ENCODE results near the gene TUBA8.
"Not testable (repeated sequence)": the region's sequence is repeated elsewhere in the genome, so short reads cannot be mapped to it uniquely, and the experiment has no call there.

TUBA8 gene

DNA sequence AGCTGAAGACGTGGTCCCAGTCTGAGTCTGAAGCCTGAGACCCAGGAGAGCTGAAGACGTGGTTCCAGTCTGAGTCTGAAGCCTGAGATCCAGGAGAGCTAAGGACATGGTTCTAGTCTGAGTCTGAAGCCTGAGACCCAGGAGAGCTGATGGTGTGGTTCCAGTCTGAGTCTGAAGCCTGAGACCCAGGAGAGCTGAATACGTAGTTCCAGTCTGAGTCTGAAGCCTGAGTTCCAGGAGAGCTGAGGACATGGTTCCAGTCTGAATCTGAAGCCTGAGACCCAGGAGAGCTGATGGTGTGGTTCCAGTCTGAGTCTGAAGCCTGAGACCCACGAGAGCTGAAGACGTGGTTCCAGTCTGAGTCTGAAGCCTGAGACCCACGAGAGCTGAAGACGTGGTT is 4.6 kb upstream of the TUBA8 start:
- DNase-seq (ENCODE audit: low read depth, low spot score) = not testable (repeated sequence)

DNA sequence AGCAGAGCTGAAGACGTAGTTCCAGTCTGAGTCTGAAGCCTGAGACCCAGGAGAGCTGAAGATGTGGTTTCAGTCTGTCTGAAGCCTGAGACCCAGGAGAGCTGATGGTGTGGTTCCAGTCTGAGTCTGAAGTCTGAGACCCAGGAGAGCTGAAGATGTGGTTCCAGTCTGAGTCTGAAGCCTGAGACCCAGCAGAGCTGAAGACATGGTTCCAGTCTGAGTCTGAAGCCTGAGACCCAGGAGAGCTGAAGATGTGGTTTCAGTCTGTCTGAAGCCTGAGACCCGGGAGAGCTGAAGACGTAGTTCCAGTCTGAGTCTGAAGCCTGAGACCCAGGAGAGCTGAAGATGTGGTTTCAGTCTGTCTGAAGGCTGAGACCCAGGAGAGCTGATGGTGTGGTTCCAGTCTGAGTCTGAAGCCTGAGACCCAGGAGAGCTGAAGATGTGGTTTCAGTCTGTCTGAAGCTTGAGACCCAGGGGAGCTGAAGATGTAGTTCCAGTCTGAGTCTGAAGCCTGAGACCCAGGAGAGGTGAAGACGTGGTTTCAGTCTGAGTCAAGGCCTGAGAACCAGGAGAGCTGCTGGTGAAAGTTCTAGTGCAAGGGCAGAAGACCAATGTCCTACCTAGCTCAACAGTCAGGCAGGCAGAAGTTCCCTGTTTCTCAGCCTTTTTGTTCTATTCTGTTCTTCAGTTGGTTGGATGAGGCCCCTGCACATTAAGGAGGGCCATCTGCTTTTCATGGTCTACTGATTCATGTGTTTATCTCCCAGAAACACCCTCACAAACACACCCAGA is 3.9 kb upstream of the TUBA8 start:
- DNase-seq (ENCODE audit: low read depth, low spot score) = not testable (repeated sequence)

DNA sequence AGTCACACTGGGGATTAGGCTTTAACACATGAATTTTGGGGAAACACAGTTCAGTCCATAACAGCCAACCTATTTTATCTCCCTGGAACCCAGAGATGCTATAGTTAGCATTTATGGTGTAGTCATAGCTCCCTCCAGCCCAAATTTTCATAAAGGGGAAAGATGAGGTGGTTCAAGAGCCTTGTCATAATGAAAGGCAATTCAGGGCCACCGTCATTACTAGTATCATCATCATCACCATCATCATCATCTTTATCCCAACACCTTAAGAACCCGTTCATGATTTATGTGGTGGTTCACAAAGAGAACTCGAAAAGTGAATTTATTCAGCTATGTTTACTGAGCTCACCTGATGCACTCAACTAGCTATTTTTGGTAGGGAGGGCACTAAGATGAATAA is 2.4 kb upstream of the TUBA8 start:
- no peak for DNase-seq (ENCODE audit: low read depth, low spot score)

DNA sequence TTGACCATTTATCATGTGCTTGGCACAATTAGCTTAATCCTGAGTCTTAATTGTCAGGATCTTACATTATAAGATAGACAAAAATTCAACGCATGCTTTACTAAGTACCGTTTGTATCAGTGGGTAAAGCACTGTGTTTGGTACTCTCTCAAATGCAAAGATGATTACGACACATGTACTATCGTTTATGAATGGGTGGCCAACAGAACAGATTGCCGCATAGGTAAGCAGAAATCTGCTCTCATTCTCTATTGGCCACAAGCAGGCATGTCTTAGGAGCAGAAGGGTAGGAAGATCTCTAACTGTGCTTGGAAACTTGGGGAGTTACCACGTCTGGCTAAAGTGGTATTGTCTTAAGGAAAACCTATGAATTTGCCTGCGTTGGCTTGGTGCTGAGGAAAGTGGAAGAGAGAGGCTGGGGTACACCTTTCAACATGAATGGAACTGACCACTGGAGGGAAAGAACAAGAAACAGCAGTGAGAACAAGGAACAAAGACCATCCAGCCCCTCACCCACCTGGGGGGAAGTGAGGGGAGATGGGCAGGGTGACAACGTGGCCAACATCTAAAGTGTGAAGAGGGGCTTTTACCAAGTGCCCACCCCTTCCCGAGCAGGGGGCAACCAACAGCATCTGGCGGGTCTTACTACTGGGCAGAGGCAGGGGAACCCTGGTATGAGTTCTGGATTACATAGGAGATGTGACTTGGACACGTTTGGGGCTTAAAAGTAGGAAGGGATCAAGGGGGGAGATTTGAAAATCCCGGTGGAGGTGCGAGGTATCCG is 1.0 kb upstream of the TUBA8 start:
- DNase-seq (ENCODE audit: low read depth, low spot score) = no peak

DNA sequence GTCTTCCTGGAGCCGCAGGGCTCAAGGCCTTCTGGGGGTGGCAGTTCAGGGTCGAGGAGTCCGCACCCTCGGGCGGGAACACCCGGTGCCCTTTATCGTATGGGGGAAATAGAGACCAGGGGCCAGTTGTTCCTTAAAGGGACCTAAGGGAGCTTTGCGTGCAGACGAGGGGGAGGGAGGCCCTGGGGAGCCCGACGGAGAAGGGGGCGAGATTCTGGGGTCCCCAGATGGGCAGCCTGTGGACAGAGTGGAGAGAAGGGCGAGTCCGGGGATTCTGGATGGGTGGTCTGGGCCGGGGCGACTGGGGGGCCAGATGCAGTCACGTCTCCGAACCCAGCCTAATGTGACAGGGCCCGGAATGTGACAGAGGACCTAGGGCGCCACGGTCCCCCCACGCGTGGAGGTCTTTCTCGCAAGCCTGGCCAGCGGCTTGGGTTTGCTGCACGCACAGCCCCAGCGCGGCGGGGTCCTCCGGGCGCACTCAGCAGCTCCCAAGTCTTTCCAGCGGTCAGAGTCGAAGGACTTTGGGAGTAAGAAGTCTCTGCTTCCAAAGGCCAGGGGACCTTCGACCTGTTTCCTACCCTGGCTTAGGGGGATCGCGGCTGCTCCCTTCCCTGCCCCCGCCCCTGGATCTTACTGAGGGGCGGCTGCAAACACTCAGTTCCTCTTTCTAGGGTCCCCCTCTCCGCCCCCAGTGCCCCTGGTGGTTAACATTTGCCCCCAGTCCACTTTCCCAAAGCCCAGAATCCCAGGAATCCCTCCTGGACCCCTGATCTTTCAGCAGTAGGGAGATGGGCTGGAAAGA is 547 bp downstream of the TUBA8 start:
- DNase-seq (ENCODE audit: low read depth, low spot score) = no peak

DNA sequence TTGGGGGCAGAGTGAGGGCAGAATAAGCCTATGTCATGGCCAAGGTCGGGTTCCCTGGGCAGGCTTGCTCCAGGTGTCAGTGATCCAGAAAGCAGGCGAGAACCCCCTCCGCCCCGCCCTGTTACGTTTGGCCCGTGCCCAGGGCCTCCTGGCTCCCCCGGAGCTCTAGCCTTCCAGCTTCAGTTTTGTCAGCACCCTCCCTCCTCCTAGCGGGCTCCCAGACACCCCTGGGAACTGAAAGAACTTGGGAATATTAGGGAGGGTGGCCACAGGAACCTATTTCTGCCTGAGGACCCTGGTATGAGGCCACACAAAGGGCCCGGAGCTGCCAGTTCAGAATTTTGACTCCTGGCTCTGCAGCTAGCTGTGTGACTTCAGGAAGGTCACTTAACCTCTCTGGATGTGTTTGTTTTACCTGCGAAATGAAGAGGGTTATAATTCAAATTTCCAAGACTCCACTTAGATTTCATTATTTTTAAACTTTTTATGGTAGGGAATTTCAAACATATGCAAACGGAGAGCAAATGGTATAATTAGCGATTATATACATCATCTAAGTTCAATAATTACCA is 1.2 kb downstream of the TUBA8 start:
- no peak for DNase-seq (ENCODE audit: low read depth, low spot score)

DNA sequence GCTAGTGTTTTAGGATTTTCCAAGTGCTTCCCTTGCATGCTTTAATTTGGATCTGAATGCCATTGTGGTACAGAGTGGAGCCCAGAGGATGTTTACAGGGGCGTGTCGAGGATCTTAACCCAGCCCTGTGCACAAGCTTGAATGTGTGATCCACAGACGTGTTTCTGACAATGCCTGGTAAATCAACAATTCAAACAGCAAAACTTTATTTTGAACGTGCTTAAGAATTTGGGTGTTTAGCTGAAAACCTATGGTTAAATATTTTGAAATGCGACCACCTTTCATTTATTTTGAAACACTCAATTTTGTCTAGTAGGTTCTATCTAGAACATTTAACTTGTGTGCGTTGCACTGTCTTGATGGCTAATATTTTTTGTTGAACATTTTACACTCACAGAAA is 1.8 kb downstream of the TUBA8 start:
- DNase-seq (ENCODE audit: low read depth, low spot score) = no peak

DNA sequence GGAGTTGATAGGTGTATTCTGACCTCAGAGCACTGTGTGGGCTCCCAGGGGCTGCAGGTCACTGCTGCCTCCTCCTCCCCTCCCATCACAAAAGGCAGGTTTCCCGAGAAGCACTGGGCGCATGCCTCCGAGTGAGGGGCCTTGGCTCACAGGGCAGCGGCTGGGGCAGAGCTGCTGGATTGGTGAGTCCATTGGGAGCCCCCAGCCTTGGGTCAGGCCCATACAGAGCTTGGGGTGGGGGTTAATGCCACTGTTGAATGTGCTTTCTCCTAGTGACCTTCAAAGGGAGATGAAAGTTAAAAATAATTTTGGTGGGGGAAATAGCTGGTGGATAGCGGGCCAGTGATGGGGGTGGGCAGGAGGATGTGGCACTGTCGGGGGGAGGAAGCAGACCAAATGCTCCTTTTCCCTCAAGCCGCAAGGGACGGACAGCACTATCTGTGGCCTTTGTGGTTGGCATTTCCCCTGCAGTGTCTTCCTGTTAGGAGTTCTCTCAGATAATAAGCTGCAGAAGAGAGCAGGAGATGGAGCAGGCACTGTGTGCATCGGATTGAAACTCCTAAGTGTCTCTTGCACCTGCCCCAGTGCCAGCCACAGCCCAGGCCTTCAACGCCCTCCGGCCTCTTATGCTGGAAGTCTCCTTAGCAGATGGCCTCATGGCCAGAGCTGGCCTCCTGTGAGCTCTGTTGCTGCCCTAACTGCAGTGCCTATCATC is 3.2 kb downstream of the TUBA8 start:
- no peak for DNase-seq (ENCODE audit: low read depth, low spot score)

DNA sequence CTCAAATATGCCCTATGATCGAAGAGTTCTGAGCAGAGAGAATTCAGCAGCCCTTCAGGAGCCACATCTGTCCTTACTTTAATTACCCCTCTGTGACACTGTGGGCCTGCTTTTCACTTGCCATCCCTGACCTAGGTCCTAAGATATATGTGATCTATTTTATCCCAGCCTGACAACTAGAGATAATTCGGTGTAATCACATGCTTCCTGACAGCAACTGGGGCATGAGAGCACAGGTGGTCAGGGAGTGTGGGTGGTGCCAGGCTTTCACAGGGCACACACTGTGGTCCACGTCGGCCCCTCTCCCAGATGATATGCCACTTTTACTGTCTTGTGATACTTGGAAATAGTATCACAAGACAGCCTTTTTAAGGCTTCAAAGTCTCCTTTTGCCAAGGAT is 3.9 kb downstream of the TUBA8 start:
- no peak for DNase-seq (ENCODE audit: low read depth, low spot score)

DNA sequence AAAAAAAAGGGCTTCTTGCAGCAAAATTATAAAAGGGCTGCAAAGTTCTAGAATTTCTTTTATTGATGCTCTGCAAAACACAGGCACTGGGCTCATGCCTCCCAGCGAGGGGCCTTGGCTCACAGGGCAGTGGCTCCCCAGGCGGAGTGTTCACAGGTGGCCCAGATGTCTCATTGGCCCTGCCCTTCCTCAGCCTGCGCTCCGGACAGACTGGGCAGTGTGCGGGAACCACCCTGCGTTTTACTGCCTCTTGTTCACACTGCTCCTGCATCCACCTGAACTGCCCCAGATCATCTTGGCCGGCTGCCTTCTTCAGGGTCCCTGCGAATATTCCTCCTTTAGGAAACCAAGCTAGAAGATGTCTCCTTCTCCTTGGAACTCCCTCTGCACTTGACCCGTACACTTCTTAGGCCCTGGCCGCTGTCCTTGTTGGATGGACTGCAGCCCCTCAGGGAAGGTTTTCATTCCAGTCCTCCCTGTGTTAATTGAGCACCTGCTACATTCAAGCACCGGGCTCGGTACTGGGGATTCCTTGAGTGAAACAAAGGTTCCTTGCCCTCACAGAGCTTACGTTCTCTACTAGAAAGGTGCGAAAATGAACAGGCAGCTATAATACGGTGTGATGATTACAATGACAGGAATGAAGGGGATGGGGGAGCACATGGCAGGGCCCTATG is 4.5 kb downstream of the TUBA8 start:
- no peak for DNase-seq (ENCODE audit: low read depth, low spot score)

DNA sequence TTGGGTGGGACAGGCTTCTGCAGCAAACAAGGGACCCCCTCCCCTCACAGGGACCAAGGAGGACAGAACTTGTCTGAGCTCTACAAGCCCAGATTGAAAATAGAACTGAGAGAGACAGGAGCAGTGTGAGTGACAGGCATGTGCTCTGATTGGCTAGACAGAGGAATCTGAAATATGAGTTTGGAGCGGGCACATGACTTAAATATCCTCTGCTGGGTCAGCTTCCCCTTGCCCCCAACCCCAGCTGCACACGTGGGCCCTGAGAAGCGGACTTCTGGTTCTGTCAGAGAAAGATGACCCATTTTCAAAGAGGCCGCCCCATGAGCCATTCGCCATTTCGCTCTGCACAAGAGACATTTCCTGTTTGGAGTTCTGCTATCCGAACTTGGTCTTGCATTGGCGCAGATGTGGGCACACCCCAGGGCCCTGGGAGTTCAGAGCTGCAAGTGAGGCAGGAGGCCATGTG is 5.3 kb downstream of the TUBA8 start:
- no peak for DNase-seq (ENCODE audit: low read depth, low spot score)

DNA sequence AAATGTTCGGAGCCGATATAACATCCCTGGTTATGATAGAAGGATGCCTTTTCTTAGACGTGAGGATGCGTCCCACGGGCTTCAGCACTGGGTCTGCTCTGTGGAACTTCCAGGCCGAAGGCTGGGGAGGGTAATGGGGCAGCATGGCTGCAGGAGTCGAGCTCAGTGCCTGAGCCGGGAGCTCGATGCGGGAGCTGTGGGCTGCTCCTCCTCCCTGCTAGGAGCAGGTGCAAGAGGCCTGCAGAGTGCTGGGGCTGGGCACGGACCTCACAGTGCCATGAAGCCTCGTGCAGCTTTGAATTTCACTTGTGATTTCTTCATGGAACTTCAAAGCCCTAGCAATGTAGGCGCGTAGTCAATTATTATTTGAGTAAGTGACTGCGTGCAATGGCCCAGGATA is 6.0 kb downstream of the TUBA8 start:
- no peak for DNase-seq (ENCODE audit: low read depth, low spot score)

DNA sequence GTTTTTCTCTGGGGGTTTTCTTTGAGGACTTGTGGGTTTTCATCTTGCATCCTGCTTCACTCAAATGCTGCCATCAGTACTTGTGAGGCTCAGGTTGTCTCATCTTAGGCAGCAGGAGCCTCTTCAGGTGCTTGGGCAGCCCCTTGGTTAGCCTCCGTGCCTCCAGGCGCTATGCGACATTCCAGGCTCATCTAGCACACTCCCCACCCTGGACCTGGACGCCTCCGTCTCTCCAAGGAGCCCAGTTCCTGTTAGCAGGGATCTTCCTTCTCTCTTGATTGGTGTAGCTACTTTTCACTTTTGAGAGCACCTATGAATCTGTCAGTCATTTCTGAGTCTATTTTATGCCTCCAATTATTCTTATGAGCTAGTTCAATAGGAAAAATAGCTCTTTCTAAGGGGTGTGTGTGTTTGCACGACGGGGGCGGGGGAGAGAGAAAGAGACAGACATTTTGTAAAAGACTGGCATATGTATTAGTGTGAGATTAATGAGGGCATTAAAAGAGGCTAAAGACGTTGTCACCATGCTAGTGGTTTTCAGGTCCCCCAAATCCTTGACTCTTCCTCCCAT is 7.8 kb downstream of the TUBA8 start:
- DNase-seq (ENCODE audit: low read depth, low spot score) = no peak

DNA sequence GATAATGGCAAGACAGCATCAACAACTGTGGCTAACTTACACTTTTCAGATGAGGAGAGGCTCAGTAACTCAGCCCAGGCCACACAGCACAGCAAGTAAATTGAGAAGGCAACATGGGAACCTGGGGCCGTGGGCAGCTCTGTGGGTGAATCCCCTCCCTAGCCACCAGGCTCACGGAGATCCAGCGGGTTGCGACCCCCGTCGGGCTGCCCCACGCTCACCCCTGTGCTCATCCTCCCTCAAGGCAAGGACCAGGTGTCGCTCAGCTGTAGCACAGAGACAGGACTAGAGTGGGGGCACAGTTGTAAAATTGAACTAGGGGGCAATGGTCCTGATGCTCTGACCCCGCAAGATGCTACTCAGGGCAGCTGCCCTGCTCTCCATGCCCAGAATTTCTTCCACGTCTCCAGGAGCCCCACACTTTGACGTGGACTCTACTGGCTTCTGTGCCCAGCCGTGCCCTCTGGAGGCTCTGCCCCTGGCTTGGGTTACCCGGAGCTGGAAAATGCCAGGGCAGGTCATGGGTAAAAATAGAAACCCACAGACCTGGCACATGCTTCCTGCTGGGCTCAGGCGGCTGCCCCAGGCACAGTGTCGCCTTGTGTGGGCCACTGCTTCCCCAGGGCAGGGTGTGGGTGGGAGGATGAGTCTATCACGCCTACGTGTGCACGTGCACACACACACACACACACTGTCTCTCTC is 9.0 kb downstream of the TUBA8 start:
- DNase-seq (ENCODE audit: low read depth, low spot score) = no peak

DNA sequence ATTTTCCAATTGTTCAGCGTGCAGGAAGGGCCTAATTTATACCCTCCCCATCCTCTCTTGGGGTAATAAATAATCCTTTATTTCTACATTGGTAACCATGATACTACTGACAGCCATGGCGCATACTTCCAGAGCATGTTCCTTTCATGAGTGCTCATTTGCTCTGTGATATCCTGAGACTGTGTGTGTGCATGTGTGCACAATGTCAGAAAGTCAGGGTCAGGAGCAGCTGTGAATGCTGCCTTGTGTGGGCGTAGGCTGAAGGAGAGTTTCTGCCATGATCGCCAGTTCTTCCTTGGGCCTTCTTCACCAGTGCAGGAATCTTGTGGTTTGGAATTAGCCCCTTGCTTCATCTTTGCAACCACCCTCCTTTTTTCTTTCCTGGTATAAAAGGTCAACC is 10.2 kb downstream of the TUBA8 start:
- DNase-seq (ENCODE audit: low read depth, low spot score) = no peak

DNA sequence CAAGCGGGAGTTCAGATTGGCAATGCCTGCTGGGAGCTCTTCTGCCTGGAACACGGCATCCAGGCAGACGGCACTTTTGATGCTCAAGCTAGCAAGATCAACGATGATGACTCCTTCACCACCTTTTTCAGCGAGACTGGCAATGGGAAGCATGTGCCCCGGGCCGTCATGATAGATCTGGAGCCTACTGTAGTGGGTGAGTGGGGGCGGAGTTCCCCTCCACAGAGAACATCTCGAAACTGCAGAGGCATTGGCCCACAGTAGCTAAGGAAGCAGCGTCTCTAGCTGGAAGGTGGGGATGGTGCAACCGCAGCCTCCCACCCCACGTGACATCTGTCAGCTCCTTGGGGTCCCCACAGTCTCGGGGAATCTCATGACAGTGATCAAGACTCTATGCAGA is 10.9 kb downstream of the TUBA8 start:
- DNase-seq (ENCODE audit: low read depth, low spot score) = no peak

DNA sequence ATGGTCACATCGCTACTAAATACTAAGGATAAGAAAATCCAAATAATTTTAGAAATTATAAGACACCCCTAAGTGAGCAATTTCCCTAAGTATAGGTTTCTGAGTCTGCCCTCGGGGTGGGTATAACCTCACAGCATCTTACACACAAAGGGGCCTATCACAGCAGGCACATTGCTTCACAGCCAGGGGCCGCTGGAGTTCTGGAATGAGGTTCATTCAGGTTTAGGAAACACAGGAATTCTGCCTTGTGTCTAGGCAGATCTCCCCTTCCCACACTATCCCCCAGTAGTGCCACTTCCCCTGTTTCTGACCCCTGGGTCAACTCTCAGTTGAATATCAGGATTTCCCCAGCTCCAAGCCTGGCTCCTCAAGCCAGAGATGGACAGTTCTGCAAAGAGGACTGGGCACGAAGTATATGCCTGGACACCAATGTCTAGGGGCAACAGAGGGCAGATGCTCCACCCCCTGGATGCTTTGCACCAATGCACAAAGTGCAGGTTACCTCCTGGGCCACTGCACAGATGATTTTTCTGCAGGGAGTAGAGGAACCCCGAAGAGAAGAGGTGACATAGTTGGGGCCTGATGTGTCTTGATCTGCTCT is 11.4 kb downstream of the TUBA8 start:
- DNase-seq (ENCODE audit: low read depth, low spot score) = no peak

DNA sequence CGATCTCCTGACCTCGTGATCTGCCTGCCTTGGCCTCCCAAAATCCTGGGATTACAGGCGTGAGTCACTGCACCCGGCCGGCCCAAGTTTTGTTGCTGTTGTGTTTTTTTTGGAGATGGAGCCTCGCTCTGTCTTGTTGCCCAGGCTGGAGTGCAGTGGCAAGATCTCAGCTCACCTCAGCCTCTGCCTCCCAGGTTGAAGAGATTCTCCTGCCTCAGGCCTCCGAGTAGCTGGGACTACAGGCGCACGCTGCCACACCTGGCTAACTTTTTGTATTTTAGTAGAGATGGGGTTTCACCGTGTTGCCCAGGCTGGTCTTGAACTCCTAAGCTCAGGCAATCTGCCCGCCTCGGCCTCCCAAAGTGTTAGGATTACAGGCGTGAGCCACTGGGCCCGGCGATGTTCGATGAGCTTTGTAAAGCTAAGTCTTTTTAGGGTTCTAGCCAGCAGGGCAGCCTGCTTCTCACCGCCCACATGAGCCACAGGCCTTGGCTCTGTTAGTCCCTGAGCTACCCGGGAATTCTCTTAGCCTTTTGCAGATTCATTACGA is 12.9 kb downstream of the TUBA8 start:
- not testable (repeated sequence) for DNase-seq (ENCODE audit: low read depth, low spot score)

DNA sequence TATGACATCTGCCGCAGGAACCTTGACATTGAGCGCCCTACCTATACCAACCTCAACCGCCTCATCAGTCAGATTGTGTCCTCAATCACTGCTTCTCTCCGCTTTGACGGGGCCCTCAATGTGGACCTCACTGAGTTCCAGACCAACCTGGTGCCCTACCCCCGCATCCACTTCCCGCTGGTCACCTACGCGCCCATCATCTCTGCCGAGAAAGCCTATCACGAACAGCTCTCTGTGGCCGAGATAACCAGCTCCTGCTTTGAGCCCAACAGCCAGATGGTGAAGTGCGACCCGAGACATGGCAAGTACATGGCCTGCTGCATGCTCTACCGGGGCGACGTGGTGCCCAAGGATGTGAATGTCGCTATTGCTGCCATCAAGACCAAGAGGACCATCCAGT is 16.0 kb downstream of the TUBA8 start:
- DNase-seq (ENCODE audit: low read depth, low spot score) = no peak
